ENCODE measurements around the gene KANK2. TPM values are rescaled to one million over a fixed set of nuclear protein-coding genes. Genes with fewer than 3 reads are reported as not detected.

KANK2 gene
- total and polyA plus RNA-seq, 2 experiments from 2014 or later: 15.9 to 65.4 TPM

DNA sequence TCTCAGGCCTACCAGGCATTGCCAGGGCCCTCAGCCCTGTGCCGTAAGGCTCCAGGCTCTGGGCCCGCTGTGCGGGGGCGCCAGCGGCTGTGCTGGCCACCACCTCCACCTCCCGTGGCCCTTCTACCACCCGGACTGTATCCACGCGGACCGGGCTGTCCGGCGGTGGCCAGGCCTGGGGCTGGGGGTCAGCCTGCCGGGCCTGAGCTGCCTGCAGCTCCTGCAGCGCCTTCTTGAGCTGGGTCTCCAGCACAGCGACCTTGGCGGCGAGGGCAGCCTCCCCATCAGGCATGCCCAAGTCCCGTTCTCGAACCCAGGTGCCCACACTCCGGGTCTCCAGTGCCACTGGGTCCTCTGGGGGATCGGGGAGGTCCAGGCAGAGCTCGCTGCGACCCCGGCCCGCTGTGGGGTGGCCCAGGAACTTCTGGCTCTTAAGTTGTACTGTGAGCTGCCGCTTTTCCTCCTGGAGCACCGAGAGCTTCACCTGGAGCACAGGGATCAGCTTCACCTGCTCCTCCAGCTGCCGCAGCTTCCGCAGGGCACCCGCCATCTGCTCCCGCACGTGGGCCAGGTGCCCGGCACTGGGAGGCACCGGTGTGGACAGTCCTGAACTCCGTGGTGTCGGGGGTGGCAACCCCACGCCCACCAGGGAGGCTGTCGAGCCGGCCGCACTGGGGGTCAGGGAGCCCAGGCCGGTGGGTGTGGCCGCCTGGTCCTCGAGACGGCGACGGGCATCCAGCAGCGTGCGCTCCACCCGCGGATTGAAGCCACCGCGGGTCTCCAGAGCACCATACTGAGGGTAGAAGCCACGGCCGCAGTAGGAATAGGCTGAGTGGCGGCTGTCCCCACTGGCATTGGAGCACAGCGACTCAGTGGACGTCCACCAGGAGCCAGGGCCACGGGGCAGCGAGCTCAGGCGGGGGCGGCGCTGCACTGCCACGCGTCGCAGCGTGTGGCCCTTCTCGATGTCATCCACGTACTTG is 4.1 kb downstream of the KANK2 start (continued):
- TF ChIP-seq, protein P1, sequence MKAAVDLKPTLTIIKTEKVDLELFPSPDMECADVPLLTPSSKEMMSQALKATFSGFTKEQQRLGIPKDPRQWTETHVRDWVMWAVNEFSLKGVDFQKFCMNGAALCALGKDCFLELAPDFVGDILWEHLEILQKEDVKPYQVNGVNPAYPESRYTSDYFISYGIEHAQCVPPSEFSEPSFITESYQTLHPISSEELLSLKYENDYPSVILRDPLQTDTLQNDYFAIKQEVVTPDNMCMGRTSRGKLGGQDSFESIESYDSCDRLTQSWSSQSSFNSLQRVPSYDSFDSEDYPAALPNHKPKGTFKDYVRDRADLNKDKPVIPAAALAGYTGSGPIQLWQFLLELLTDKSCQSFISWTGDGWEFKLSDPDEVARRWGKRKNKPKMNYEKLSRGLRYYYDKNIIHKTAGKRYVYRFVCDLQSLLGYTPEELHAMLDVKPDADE (IDR thresholded peaks at IDR 0.05): no peak
- TF ChIP-seq, protein P2, sequence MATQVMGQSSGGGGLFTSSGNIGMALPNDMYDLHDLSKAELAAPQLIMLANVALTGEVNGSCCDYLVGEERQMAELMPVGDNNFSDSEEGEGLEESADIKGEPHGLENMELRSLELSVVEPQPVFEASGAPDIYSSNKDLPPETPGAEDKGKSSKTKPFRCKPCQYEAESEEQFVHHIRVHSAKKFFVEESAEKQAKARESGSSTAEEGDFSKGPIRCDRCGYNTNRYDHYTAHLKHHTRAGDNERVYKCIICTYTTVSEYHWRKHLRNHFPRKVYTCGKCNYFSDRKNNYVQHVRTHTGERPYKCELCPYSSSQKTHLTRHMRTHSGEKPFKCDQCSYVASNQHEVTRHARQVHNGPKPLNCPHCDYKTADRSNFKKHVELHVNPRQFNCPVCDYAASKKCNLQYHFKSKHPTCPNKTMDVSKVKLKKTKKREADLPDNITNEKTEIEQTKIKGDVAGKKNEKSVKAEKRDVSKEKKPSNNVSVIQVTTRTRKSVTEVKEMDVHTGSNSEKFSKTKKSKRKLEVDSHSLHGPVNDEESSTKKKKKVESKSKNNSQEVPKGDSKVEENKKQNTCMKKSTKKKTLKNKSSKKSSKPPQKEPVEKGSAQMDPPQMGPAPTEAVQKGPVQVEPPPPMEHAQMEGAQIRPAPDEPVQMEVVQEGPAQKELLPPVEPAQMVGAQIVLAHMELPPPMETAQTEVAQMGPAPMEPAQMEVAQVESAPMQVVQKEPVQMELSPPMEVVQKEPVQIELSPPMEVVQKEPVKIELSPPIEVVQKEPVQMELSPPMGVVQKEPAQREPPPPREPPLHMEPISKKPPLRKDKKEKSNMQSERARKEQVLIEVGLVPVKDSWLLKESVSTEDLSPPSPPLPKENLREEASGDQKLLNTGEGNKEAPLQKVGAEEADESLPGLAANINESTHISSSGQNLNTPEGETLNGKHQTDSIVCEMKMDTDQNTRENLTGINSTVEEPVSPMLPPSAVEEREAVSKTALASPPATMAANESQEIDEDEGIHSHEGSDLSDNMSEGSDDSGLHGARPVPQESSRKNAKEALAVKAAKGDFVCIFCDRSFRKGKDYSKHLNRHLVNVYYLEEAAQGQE (IDR thresholded peaks at IDR 0.05; ENCODE audit: unreplicated experiment): no peak
- TF ChIP-seq EZH2phosphoT487 (IDR thresholded peaks at IDR 0.05; ENCODE audit: unreplicated experiment): no peak
- TF ChIP-seq, protein P3, sequence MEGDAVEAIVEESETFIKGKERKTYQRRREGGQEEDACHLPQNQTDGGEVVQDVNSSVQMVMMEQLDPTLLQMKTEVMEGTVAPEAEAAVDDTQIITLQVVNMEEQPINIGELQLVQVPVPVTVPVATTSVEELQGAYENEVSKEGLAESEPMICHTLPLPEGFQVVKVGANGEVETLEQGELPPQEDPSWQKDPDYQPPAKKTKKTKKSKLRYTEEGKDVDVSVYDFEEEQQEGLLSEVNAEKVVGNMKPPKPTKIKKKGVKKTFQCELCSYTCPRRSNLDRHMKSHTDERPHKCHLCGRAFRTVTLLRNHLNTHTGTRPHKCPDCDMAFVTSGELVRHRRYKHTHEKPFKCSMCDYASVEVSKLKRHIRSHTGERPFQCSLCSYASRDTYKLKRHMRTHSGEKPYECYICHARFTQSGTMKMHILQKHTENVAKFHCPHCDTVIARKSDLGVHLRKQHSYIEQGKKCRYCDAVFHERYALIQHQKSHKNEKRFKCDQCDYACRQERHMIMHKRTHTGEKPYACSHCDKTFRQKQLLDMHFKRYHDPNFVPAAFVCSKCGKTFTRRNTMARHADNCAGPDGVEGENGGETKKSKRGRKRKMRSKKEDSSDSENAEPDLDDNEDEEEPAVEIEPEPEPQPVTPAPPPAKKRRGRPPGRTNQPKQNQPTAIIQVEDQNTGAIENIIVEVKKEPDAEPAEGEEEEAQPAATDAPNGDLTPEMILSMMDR (conservative IDR thresholded peaks at IDR 0.05; ENCODE audit: low read depth in 2 of 2): no peak
- no peak for TF ChIP-seq NANOG (IDR thresholded peaks at IDR 0.05; ENCODE audit: borderline replicate concordance)
- TF ChIP-seq ZNF331 (CRISPR knock-in tag; IDR thresholded peaks at IDR 0.05; ENCODE audit: low read depth): no peak

DNA sequence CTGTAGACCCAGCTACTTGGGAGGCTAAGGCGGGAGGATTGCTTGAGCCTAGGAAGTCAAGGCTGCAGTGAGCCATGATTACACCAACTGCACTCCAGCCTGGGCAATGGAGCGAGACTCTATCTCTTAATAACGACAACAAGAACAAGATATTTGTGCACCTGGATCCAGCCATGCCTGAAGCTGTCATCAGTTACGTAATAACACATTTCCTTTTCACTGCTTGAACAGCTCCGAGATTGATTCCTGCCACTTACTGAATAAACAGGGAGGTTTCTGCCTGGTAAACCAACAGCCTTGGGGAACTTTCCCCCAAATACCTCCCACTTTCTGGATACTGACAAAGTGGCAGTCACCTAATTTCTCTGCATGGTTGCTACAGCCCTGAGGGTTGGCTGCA is 5.4 kb downstream of the KANK2 start:
- H3K27ac ChIP-seq (ENCODE audit: low read depth): no peak overlapping the region
- no peak overlapping the region for H3K4me2 ChIP-seq
- no peaks in the 10 kb centered on the region; the same call in 1 of the 2 replicates for H4K20me1 ChIP-seq (replicated peaks; ENCODE audit: insufficient read depth)
- H3K9me2 ChIP-seq (ENCODE audit: insufficient read depth): no peaks in the 10 kb centered on the region
- peaks cover 4% of the 10 kb centered on the region for H3K4me1 Mint-ChIP-seq
- H2AFZ ChIP-seq: no peak overlapping the region
- TF ChIP-seq, protein P4, sequence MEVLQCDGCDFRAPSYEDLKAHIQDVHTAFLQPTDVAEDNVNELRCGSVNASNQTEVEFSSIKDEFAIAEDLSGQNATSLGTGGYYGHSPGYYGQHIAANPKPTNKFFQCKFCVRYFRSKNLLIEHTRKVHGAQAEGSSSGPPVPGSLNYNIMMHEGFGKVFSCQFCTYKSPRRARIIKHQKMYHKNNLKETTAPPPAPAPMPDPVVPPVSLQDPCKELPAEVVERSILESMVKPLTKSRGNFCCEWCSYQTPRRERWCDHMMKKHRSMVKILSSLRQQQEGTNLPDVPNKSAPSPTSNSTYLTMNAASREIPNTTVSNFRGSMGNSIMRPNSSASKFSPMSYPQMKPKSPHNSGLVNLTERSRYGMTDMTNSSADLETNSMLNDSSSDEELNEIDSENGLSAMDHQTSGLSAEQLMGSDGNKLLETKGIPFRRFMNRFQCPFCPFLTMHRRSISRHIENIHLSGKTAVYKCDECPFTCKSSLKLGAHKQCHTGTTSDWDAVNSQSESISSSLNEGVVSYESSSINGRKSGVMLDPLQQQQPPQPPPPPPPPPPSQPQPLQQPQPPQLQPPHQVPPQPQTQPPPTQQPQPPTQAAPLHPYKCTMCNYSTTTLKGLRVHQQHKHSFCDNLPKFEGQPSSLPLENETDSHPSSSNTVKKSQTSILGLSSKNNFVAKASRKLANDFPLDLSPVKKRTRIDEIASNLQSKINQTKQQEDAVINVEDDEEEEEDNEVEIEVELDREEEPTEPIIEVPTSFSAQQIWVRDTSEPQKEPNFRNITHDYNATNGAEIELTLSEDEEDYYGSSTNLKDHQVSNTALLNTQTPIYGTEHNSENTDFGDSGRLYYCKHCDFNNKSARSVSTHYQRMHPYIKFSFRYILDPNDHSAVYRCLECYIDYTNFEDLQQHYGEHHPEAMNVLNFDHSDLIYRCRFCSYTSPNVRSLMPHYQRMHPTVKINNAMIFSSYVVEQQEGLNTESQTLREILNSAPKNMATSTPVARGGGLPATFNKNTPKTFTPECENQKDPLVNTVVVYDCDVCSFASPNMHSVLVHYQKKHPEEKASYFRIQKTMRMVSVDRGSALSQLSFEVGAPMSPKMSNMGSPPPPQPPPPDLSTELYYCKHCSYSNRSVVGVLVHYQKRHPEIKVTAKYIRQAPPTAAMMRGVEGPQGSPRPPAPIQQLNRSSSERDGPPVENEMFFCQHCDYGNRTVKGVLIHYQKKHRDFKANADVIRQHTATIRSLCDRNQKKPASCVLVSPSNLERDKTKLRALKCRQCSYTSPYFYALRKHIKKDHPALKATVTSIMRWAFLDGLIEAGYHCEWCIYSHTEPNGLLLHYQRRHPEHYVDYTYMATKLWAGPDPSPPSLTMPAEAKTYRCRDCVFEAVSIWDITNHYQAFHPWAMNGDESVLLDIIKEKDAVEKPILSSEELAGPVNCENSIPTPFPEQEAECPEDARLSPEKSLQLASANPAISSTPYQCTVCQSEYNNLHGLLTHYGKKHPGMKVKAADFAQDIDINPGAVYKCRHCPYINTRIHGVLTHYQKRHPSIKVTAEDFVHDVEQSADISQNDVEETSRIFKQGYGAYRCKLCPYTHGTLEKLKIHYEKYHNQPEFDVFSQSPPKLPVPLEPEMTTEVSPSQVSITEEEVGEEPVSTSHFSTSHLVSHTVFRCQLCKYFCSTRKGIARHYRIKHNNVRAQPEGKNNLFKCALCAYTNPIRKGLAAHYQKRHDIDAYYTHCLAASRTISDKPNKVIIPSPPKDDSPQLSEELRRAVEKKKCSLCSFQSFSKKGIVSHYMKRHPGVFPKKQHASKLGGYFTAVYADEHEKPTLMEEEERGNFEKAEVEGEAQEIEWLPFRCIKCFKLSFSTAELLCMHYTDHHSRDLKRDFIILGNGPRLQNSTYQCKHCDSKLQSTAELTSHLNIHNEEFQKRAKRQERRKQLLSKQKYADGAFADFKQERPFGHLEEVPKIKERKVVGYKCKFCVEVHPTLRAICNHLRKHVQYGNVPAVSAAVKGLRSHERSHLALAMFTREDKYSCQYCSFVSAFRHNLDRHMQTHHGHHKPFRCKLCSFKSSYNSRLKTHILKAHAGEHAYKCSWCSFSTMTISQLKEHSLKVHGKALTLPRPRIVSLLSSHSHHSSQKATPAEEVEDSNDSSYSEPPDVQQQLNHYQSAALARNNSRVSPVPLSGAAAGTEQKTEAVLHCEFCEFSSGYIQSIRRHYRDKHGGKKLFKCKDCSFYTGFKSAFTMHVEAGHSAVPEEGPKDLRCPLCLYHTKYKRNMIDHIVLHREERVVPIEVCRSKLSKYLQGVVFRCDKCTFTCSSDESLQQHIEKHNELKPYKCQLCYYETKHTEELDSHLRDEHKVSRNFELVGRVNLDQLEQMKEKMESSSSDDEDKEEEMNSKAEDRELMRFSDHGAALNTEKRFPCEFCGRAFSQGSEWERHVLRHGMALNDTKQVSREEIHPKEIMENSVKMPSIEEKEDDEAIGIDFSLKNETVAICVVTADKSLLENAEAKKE (CRISPR knock-in tag; IDR thresholded peaks at IDR 0.05): no peak
- no peak for TF ChIP-seq EZH2 (IDR thresholded peaks at IDR 0.05; ENCODE audit: low read depth, unreplicated experiment)
- no peaks in the 10 kb centered on the region; the same call in 1 of the 2 replicates for H3K36me3 ChIP-seq (ENCODE audit: insufficient read depth)
- H3K27me3 Mint-ChIP-seq (ENCODE audit: insufficient read depth, low read depth, poor library complexity): peaks cover 3% of the 10 kb centered on the region
- H3K4me3 Mint-ChIP-seq: no peak overlapping the region
- H3K9me3 Mint-ChIP-seq: no peaks in the 10 kb centered on the region
- H3K4me1 ChIP-seq (ENCODE audit: insufficient read depth): peaks cover 8% of the 10 kb centered on the region; the same call in 1 of the 2 replicates
- no peaks in the 10 kb centered on the region for H3K79me2 ChIP-seq (replicated peaks; ENCODE audit: insufficient read depth)
- no peaks in the 10 kb centered on the region for H3K27me3 ChIP-seq (ENCODE audit: insufficient read depth)
- H3K36me3 Mint-ChIP-seq (ENCODE audit: low read depth): peaks cover 26% of the 10 kb centered on the region
- H3F3A ChIP-seq (replicated peaks; ENCODE audit: low read depth): 0 out of 2 replicates have a peak, but pooled peaks cover 11% of the 10 kb centered on the region
- DNase-seq (ENCODE audit: low spot score) (no peak), ATAC-seq (no peak)
- no peak overlapping the region for H3K4me3 ChIP-seq
- no peak overlapping the region for H3K27ac Mint-ChIP-seq

All from GM23338 (cell line).